GM19193 (cell line): ENCODE measurements around the gene GPR78.

Experiments
- POLR2A ChIP-seq: IDR thresholded peaks from 4 replicates; pipeline ENCODE4 v1.6.1; 2011; ENCODE audit not compliant: insufficient read depth, insufficient read length; ENCODE audit errors: extremely low read depth

The GPR78 gene

GRCh38 chr4:8618961-8619720 lies 38.9 kb downstream of the GPR78 start:
- no peak for TF ChIP-seq POLR2A
